Gastrocnemius medialis (tissue), 4 donors: ENCODE measurements around the gene PHTF1. TPM values are rescaled to one million over a fixed set of nuclear protein-coding genes. Genes with fewer than 3 reads are reported as not detected.
"Not testable (repeated sequence)": the region's sequence is repeated elsewhere in the genome, so short reads cannot be mapped to it uniquely, and the experiment has no call there.

Experiments
- ATAC-seq, 2 donors: fragments of 150-250 bp; one replicate each; pipeline ENCODE4 v1.9.1; 2016
- DNase-seq, 2 donors: peaks; one replicate each; pipeline ENCODE4 v3.0.0-alpha.2; 2019
- H3K27ac ChIP-seq, 4 donors: fragments of 200-600 bp; sonication (generic); 1 replicate in 1 of 4; 2 replicates in 3 of 4; pipeline ENCODE4 v1.5.1; 2016 to 2018; ENCODE audit warnings: mild to moderate bottlenecking in 2 of 4, moderate library complexity in 1 of 4
- H3K27me3 ChIP-seq, 3 donors: fragments of 200-600 bp; sonication (generic) in 2 of 3; 1 replicate in 1 of 3; 2 replicates in 2 of 3; pipeline versions ENCODE4 v1.5.1 to v1.6.0; 2016 to 2019; ENCODE audit warnings: mild to moderate bottlenecking in 1 of 3, moderate library complexity in 1 of 3
- H3K36me3 ChIP-seq, 2 donors: fragments of 200-600 bp; sonication (generic) in 1 of 2; one replicate each; pipeline ENCODE4 v1.5.1; 2017 to 2018
- H3K4me1 ChIP-seq, 2 donors: fragments of 200-600 bp; sonication (generic) in 1 of 2; one replicate each; pipeline ENCODE4 v1.5.1; 2016 to 2017; ENCODE audit warnings: mild to moderate bottlenecking in 2 of 2
- H3K4me3 ChIP-seq, 4 donors: fragments of 200-600 bp; sonication (generic) in 3 of 4; 1 replicate in 1 of 4; 2 replicates in 3 of 4; pipeline ENCODE4 v1.5.1; 2016 to 2019; ENCODE audit warnings: mild to moderate bottlenecking in 2 of 4
- H3K9me3 ChIP-seq, 3 donors: fragments of 200-600 bp; sonication (generic) in 2 of 3; 1 replicate in 1 of 3; 2 replicates in 2 of 3; pipeline ENCODE4 v1.5.1; 2016 to 2019
- CTCF ChIP-seq, 5 experiments: fragments of 450-650 bp in 3 of 5; fragments of 200-600 bp in 2 of 5; sonication (generic) in 2 of 5; IDR thresholded peaks in 4 of 5; conservative IDR thresholded peaks in 1 of 5; 1 replicate in 4 of 5; 2 replicates in 1 of 5; pipeline ENCODE4 v1.5.1; 2016 to 2019; ENCODE audit warnings: antibody characterized with exemption in 5 of 5, mild to moderate bottlenecking in 3 of 5, moderate library complexity in 3 of 5
- POLR2A ChIP-seq, 2 donors: fragments of 450-650 bp; IDR thresholded peaks; one replicate each; pipeline ENCODE4 v1.6.1; 2017; ENCODE audit warnings: antibody characterized with exemption in 2 of 2, mild to moderate bottlenecking in 2 of 2, moderate library complexity in 2 of 2
- in situ Hi-C, 4 donors: fragments of 200-750 bp; cut with MboI; loops; one replicate each; pipeline versions ENCODE4 v1.15.0 to v1.8.0; 2017; ENCODE audit warnings: low sequenced_read_pairs in 4 of 4
- intact Hi-C: fragments of 100-400 bp; cut with DNase I; formaldehyde crosslinking; loops from one replicate; pipeline ENCODE4 v1.15.1; 2023; ENCODE audit warnings: low total_unique reads
- total RNA-seq, 4 donors: library from RNA; depleted of rRNA; stranded (reverse); fragments of >200 nt; gene quantifications; one replicate each; pipeline versions ENCODE4 v1.1.0 to v1.2.3, GENCODE V29; 2016

Gene PHTF1
- total RNA-seq, 4 donors from 2014 or later: 6.7 to 20.0 (median 9.9) TPM

GRCh38 chr1:113756461-113756860 lies 2.8 kb downstream of the PHTF1 start:
- H3K27me3 ChIP-seq: no peaks in the 10 kb centered on the region
- no peaks in the 10 kb centered on the region for H3K9me3 ChIP-seq
- intact Hi-C loops (no loop called here), in situ Hi-C loops (no loop called here)
- H3K36me3 ChIP-seq: peaks cover 0 to 21% of the 10 kb centered on the region in 2 donors
- H3K27ac ChIP-seq: no peak overlapping the region
- no peak for ATAC-seq
- peaks cover 11 to 14% of the 10 kb centered on the region in 2 donors for H3K4me1 ChIP-seq
- DNase-seq: no peak
- no peak overlapping the region for H3K4me3 ChIP-seq
- TF ChIP-seq POLR2A (IDR thresholded peaks at IDR 0.05) (no peak), CTCF (IDR thresholded peaks at IDR 0.05 in 4 of 5, conservative IDR thresholded peaks at IDR 0.05 in 1 of 5) (no peak)

- H3K4me1 ChIP-seq, H3K27ac ChIP-seq, intact Hi-C loops, ATAC-seq, in situ Hi-C loops, DNase-seq, H3K9me3 ChIP-seq, H3K27me3 ChIP-seq, H3K4me3 ChIP-seq: not testable (repeated sequence)
- H3K36me3 ChIP-seq: peaks cover 0 to 38% of the 10 kb centered on the region in 2 donors
These were observed 6.0 kb downstream of the PHTF1 start for GRCh38 chr1:113753333-113753732.

GRCh38 chr1:113751516-113751915 lies 7.8 kb downstream of the PHTF1 start:
- Histone ChIP-seq H3K4me3 (no peak overlapping the region), H3K36me3 (peaks cover 0 to 34% of the 10 kb centered on the region in 2 donors), H3K27ac (no peak overlapping the region), H3K9me3 (no peaks in the 10 kb centered on the region), H3K27me3 (no peaks in the 10 kb centered on the region), H3K4me1 (no peaks in the 10 kb centered on the region)
- no peak for DNase-seq
- in situ Hi-C loops: no loop called here
- intact Hi-C loops: no loop called here
- no peak for ATAC-seq
- TF ChIP-seq POLR2A (IDR thresholded peaks at IDR 0.05) (no peak), CTCF (IDR thresholded peaks at IDR 0.05 in 4 of 5, conservative IDR thresholded peaks at IDR 0.05 in 1 of 5) (no peak)

- Histone ChIP-seq H3K27ac (no peak overlapping the region), H3K4me1 (no peaks in the 10 kb centered on the region), H3K4me3 (no peak overlapping the region), H3K9me3 (no peaks in the 10 kb centered on the region), H3K27me3 (no peaks in the 10 kb centered on the region), H3K36me3 (peaks cover 0 to 30% of the 10 kb centered on the region in 2 donors)
- intact Hi-C loops (no loop called here), in situ Hi-C loops (no loop called here)
- no peak for ATAC-seq
- TF ChIP-seq POLR2A (IDR thresholded peaks at IDR 0.05) (no peak), CTCF (IDR thresholded peaks at IDR 0.05 in 4 of 5, conservative IDR thresholded peaks at IDR 0.05 in 1 of 5) (no peak)
- no peak for DNase-seq
These were observed 8.2 kb downstream of the PHTF1 start for GRCh38 chr1:113751114-113751513.

GRCh38 chr1:113749402-113749801 lies 9.9 kb downstream of the PHTF1 start:
- in situ Hi-C loops (no loop called here), intact Hi-C loops (no loop called here)
- DNase-seq (no peak), ATAC-seq (no peak)
- H3K9me3 ChIP-seq: no peaks in the 10 kb centered on the region
- TF ChIP-seq CTCF (IDR thresholded peaks at IDR 0.05 in 4 of 5, conservative IDR thresholded peaks at IDR 0.05 in 1 of 5) (no peak), POLR2A (IDR thresholded peaks at IDR 0.05) (no peak)
- no peak overlapping the region for H3K27ac ChIP-seq
- H3K27me3 ChIP-seq: no peaks in the 10 kb centered on the region
- no peaks in the 10 kb centered on the region for H3K4me1 ChIP-seq
- no peak overlapping the region for H3K4me3 ChIP-seq
- H3K36me3 ChIP-seq: peaks cover 0 to 28% of the 10 kb centered on the region in 2 donors
